Stimulated activated CD8-positive, alpha-beta memory T cell treated with anti-CD3 and anti-CD28 coated beads, Interleukin-15, amount 100 ng/mL, for 24 hours (primary cell): ENCODE data around the gene MFNG.

Source experiments
- DNase-seq: peaks from one replicate; pipeline ENCODE4 v3.0.0-alpha.2; 2020; ENCODE audit warnings: low read depth

Gene MFNG

GRCh38 chr22:37448516-37449127 lies 37.6 kb downstream of the MFNG start:
- DNase-seq, result no peak

GRCh38 chr22:37445501-37445900 lies 40.7 kb downstream of the MFNG start:
- no peak for DNase-seq

GRCh38 chr22:37443977-37444376 lies 42.2 kb downstream of the MFNG start:
- no peak for DNase-seq

GRCh38 chr22:37443086-37443485 lies 43.1 kb downstream of the MFNG start:
- DNase-seq, result no peak

- DNase-seq, result no peak
These were observed 43.6 kb downstream of the MFNG start for GRCh38 chr22:37442537-37442936.

- DNase-seq, result no peak
These were observed 44.0 kb downstream of the MFNG start for GRCh38 chr22:37442135-37442534.

GRCh38 chr22:37440875-37441274 lies 45.3 kb downstream of the MFNG start:
- DNase-seq, result no peak

- DNase-seq, result no peak
These were observed 46.8 kb downstream of the MFNG start for GRCh38 chr22:37439347-37439746.

- DNase-seq, result no peak
These were observed 50.1 kb downstream of the MFNG start for GRCh38 chr22:37435970-37436603.

GRCh38 chr22:37433786-37434185 lies 52.4 kb downstream of the MFNG start:
- no peak for DNase-seq

- no peak for DNase-seq
These were observed 53.5 kb downstream of the MFNG start for GRCh38 chr22:37432708-37433054.

GRCh38 chr22:37431801-37432707 lies 54.1 kb downstream of the MFNG start:
- no peak for DNase-seq

GRCh38 chr22:37431366-37431765 lies 54.8 kb downstream of the MFNG start:
- no peak for DNase-seq

- no peak for DNase-seq
These were observed 55.2 kb downstream of the MFNG start for GRCh38 chr22:37430941-37431340.

GRCh38 chr22:37428649-37429586 lies 57.3 kb downstream of the MFNG start:
- DNase-seq, result no peak

- DNase-seq, result no peak
These were observed 58.2 kb downstream of the MFNG start for GRCh38 chr22:37427711-37428635.

GRCh38 chr22:37427135-37427710 lies 59.0 kb downstream of the MFNG start, which contains the start of gene ELFN2:
ELFN2 (minus strand) TSS chr22:37427479; CDS start chr22:37375534, 51,945 bp downstream.
- DNase-seq, result no peak

- DNase-seq, result no peak
These were observed 59.5 kb downstream of the MFNG start for GRCh38 chr22:37426706-37427134.

GRCh38 chr22:37425800-37426705 lies 60.1 kb downstream of the MFNG start:
- DNase-seq, result no peak
